Measurements from ENCODE around the gene PDK2. TPM values are rescaled to one million over a fixed set of nuclear protein-coding genes. Genes with fewer than 3 reads are reported as not detected.

PDK2 gene
- polyA plus RNA-seq, 4 donors = 112 to 131 (median 117) TPM

DNA sequence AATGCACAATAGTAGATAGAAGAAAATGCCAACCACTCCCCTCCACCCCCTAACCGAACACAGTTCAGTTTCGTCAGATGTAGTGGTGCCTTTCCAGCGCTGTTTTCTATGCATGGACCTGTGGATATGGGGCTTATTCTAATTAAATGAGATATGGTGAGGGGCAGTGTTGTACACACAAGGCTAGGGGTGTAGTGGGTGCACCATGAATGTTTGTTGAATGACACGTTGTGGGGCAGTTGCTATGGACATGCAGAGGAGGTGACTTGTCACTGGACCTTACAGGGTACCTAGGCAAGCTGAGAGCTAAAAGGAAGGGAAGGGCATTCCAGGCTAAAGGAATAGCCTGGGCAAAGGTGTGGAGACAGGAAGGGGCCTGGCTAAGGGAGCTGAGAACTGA, 3.4 kb downstream of the PDK2 start:
- DNase-seq (ENCODE audit: low read depth in 4 of 4, low spot score in 2 of 4) = no peak

DNA sequence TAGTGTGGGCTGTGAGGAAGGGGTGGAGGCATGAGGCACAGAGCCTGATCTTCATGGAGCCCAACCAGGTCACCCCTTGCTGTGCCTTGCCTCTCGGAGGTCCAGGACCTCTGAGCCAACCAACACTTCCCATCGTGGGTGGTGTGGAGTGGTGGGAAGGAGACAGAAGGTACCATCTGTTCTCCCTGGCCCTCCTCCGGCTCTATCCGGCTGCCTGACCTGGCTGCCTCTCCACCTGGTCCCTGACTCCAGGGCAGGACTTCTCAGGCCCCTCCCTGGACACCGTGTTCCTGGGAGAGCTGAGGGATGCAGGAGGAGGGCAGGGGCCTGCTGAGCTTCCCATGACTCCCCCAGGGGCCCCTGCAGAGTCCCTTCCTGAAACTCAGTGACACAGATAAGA, 3.9 kb downstream of the PDK2 start:
- DNase-seq (ENCODE audit: low read depth in 4 of 4, low spot score in 2 of 4) = no peak

DNA sequence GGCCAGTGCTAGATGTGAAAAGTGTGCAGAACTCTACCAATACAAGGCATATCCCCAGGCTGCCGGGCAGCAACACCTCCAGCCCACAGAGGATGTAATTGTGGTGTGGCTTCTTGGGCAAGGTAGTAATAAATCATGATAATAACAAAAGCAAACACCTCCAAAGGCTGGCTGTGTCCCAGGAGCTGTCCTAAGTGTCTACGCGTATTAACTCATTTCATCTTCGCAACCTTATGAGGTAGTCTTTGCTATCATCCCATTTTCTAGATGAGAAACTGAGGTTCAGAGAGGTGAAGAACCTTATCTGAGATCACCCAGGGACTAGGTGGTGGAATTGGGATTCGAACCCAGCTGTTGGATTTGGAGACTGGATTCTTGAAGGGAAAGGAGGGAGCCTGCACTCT, 5.3 kb downstream of the PDK2 start:
- DNase-seq (ENCODE audit: low read depth in 4 of 4, low spot score in 2 of 4) = no peak

DNA sequence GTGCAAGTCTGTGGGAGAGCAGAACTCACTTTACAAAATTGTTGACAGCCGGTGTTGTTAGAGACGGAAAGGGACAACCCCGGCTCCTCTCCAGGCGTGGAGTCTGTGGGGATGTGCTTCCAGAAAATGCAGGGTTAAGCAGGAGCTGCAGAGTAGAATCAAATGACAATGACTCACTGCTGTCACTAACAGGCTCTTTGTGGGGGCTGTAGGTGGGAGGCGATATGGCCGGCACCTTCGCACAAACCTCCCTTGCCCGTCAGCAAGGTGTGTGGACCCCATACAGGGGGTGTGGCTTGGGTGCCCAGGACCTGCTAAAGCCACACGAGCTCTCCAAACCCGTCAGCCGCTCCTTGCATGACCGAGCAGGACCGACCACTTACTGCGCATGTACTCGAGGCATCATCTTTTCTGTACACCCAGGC, 5.8 kb downstream of the PDK2 start:
- no peak for DNase-seq (ENCODE audit: low read depth in 4 of 4, low spot score in 2 of 4)

DNA sequence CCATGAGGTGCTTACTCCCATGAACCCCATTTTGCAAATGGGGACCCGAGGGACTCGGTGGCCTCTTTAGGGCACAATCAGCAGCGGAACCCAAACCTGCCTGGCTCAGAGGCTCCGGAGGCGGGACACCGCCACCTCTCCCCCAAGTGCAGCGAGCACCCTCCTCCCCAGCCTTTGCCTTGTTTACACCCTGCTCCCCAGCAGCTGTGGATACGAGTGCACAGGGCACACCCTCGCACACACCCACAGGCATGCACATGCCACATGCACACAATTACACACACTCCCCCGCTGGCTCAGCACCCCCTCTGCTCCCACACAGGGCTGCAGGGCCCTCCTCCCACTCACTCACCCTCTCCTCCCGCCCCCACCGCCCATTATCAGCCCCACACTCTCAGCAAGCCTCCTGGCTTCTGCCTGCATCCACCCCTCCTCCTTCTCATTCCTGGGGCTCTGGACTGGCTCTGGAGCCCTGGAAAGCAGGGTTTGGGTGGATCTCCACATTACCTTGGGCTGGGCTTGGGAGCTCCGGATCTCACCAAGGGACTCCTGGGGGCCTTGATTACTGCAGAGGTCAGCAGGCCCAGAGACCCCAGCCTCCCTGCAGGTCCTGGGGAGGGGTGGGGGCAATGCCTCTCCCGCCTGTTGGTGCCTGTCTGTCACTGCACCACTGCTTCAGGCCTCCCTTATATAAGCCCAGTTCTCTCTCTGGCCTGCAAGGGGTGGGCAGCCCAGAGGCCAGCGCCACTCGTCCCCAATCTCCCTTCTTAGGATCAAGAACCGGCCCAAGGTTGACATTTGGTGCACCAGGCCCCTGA, 6.4 kb downstream of the PDK2 start:
- no peak for DNase-seq (ENCODE audit: low read depth in 4 of 4, low spot score in 2 of 4)

DNA sequence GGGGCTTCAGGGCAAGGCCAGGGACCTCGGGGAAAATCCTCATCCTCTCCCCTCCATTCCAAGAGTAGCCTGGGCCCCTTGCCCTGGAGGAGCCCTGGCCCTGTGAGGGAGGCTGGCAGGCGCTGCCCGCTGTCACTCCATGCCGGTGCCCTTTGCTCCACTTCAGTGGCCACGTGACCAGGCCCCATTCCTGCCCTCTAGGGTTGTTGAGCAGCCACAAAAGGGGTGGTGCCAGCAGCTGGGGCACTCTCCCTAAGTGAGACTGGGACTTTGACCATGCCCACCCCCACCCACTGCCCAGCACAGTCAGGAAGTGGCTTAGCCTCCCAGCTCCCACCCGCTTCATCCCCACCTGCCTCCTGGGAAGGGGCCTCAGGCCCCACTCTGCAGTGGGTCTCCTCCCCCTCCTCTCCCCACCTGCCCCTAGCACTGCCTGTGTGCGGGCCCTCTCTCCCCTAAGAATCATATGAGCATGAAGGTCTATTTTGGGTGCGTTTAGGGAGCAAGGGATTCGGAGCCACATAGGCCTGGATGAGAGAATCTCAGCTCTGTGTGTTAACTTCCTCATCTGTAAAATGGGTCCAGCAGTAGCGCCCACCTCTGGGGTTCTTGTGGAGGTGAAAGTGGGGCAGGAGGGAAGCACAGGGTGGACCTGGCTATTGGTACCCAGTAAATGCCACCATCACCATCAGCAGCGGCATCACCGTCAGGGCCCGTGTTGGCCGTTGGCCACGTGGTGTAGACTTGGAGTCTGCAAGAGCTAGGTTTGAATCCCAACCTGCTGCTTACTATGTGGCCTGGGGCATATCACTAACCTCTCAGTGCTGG, 7.2 kb downstream of the PDK2 start:
- no peak for DNase-seq (ENCODE audit: low read depth in 4 of 4, low spot score in 2 of 4)

DNA sequence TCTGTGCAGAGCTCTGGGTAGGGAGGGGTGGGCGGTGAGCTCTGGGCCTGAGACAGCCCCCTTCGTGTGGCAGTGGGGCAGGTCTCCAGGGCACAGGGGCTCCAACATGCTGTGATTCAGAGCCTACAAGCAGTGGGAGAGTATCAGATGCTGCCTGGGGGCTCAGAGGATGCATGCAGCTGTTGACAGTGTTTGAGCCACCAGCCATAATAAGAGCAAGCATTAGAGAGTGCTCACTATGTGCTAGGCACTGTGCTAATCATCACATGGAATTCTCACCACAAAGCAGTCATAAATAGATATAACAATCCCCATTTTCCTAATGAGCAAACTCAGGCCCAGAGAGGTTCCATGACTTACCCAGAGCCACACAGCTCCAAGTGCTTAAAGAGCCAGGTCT, 8.1 kb downstream of the PDK2 start:
- DNase-seq (ENCODE audit: low read depth in 4 of 4, low spot score in 2 of 4) = no peak

DNA sequence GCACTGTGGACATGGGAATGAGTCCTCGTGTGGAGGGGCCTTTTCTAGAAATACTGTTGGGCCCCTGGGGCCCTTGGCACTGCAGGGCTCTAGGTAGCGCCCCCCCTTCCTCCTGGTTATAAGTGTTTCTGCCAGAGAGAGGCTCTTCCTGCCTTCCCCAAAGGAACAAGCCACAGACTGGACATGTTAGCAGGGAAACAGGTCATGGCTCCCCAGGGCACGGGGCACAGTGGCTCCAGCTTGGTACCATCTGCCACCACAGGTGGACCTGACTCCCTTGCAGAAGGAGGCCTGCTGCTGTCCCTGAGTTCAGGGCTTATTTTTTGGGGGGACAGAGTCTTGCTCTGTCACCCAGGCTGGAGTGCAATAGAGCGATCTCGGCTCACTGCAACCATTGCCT, 8.8 kb downstream of the PDK2 start:
- no peak for DNase-seq (ENCODE audit: low read depth in 4 of 4, low spot score in 2 of 4)

DNA sequence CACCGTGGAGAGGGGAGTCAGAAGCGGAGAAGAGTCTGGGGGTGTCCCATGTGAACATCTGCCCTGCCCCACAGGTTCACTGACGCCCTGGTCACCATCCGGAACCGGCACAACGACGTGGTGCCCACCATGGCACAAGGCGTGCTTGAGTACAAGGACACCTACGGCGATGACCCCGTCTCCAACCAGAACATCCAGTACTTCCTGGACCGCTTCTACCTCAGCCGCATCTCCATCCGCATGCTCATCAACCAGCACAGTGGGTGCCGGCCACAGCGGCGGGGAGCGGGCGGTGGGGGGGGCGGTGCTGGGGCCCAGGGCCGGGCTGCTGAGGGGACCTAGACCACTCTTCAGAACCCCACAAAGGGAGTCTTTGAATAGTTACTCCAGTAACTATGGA, 10.7 kb downstream of the PDK2 start:
- DNase-seq (ENCODE audit: low read depth in 4 of 4, low spot score in 2 of 4) = no peak

DNA sequence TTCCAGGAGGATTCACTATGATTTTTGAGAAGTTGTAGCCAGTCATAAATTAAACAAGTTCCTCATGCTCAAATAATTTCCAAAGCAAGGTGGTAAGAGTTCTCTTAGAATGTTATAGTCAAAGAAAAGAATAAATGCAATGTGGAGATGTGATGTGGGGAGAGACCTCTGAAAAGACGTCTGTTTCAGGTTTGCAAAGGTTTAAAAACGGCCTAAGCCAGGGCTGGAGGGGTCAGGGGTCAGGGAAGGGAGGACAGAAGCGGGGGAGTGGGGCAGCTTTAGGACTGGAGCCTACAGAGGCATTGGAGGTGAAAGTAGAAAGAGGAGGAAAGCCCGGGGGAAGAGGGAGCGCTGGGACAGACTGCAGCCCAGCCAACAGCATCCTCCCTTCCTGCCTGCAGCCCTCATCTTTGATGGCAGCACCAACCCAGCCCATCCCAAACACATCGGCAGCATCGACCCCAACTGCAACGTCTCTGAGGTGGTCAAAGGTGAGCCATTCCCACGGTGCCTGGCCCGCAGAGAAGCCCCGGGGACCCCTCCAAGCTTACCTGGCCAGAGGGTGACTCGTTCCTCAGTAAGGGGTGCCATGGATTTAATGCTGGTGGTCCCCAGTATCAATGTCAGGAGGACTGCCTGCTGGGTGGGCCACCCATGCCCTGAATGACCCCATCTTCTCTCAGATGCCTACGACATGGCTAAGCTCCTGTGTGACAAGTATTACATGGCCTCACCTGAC, 11.4 kb downstream of the PDK2 start:
- no peak for DNase-seq (ENCODE audit: low read depth in 4 of 4, low spot score in 2 of 4)

DNA sequence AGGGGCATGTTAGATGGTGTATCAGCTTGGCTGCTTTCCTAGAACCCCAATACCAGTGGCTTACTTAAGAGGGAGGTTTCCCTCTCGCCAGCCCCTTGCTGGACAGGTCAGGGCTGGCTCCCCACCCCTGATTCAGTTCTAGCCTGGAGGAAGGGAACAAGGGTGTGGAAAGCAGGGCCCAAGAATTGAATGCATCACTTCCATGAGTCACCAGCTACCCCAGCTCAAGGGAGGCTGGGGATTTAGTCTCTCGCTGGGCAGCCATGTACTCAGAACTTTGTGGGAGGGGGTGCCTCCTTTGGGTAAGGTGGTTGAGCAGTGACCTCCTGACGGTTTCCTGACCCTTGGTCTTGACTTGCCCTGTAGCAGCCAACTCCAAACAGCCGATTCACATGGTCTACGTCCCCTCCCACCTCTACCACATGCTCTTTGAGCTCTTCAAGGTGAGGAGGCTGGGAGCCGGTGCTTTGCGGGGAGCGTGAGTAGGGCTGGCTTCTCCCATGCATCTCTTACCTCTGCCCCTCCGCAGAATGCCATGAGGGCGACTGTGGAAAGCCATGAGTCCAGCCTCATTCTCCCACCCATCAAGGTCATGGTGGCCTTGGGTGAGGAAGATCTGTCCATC, 12.8 kb downstream of the PDK2 start:
- DNase-seq (ENCODE audit: low read depth in 4 of 4, low spot score in 2 of 4) = no peak

DNA sequence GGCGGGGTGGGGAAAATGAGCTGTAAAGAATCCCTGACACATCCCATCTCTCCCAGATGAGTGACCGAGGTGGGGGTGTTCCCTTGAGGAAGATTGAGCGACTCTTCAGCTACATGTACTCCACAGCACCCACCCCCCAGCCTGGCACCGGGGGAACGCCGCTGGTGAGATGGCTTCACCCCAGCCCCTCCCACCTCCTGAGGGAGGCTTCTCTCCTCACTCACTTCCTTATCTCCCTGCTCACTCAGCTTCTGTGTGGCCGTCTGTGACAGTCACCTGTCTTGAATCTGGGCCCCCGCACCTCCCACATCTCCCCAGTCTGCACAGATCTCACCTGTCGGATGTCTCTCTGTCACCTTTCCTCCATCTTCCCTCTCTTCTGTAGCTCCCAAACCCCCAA, 13.4 kb downstream of the PDK2 start:
- DNase-seq (ENCODE audit: low read depth in 4 of 4, low spot score in 2 of 4) = no peak

DNA sequence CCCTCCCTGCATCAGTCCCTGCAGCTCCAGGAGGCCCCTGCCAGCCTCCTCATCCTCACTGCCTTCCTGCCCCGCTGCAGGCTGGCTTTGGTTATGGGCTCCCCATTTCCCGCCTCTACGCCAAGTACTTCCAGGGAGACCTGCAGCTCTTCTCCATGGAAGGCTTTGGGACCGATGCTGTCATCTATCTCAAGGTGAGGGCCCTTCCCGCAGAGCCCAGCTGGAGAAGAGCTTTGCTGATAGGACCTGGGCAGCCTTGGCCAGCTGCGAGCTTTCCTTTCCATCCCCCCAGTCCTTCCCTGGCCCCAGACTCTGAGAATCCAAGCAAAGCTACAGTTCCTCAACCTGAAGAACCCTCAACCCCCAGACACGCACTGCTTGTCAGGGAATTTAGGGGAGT, 14.1 kb downstream of the PDK2 start:
- no peak for DNase-seq (ENCODE audit: low read depth in 4 of 4, low spot score in 2 of 4)

DNA sequence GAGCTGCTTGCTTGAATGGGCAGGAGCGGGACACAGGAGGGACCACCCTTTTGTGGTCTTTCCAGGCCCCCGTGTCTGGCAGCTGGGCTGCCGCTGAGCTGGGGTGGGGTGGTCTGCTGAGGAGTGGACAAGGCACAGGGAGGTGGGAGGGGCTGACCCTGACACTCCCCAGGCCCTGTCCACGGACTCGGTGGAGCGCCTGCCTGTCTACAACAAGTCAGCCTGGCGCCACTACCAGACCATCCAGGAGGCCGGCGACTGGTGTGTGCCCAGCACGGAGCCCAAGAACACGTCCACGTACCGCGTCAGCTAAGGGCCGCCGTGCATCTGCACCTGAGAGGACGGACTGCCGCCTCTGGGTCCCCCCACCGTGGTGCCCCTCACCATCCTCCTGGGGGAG, 14.6 kb downstream of the PDK2 start:
- DNase-seq (ENCODE audit: low read depth in 4 of 4, low spot score in 2 of 4) = no peak

DNA sequence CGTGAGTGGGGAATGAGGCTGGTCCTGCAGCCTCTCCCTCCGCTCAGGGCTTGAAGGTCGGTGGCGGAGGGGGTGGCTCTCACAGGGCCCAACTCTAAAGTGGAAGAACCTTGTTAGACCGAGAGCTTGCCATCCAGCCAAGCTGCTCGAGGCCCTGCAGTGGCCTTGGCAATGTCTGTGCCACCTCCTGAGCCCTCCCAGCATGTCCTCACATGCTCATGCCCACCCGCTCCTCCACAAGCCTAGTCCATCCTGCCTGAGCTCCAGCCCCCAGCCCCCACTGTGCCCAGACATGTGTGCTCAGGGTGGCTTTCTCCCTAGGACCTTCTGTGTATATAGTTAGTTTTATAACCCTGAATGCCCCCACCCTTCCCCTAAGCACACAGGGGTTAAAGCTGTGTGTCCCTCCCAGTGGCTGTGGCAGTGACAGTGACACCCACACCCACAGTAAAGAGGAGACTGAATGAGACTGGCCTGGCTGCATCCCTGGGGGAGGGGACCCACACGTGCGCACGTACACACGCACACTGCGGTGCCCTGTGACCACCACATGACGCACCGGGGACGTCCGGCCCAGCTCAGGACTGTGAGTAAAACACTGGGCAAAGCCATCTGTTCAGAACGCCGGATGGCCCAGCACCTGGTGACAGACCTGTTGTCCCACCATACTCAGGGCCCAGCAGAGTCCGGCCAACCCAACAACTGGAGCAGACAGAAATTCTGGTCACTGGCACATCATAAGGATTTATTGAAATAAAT, 15.6 kb downstream of the PDK2 start:
- no peak for DNase-seq (ENCODE audit: low read depth in 4 of 4, low spot score in 2 of 4)

DNA sequence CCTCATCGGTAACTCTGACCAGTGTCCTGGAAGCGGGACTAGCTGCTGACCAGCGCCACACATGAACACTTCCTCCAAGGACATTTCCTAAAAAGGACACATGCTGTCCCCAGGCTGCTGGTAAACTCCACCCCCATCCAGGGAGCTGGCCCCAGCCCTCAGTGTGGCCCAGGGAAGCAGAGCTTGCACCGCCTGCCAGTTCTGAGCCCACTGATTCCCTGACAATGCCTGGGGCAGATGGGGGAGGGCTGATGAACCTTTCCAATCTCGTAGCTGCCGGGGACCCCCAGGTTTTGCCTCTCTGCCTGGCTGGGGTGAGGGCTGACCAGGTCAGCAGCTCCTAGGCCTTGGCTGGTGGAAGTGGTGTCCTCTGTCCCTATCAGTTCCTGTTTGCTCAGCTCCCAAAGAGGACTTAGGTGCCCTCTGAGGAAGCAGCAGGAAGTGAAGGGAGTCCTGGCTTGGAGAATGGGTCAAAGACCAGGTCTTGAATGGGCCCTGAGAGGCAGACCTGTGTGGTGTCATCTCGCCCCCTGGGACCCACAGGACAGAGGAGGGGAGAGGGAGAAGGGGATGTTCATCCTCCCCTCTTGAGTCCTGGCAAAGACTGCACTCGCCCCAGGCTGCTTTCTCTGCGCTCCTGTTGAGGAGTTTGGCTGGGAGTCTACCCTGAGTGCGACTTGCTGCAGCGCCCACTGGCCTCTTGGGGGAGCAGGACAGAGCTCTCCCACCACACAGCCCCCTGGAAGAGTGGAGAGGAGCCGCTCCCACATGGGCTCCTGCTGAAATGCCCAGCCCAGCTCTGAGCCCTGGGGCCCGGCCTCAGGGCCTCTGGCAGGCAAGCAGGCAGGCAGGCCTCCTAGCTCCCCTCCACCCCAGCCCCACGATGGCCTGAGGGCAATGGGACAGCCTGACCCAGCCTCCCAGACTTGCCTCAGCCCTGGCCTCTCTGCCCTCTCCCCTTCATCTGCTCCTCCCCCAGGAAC, 16.8 kb downstream of the PDK2 start:
- no peak for DNase-seq (ENCODE audit: low read depth in 4 of 4, low spot score in 2 of 4)

DNA sequence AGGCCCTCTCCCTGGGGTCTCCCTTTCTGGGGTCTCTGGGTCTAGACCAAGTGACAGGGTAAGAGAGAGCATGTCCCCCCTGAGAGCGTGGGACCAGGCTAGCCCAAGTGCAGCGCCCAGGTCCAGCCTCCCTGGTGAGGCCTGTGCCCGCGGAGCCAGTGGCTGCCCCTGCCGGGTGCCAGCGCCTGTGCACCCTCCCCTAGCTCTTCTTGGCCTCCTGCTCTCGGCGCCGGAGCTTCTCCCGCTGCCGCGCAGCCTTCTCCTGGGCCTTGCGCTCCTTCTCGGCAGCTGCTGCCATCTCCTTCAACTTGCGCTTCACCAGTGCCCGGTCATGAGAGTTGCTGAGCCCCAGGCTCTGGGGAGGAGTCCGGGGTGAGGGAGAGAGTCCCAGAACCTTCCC, 17.5 kb downstream of the PDK2 start:
- DNase-seq (ENCODE audit: low read depth in 4 of 4, low spot score in 2 of 4) = no peak

DNA sequence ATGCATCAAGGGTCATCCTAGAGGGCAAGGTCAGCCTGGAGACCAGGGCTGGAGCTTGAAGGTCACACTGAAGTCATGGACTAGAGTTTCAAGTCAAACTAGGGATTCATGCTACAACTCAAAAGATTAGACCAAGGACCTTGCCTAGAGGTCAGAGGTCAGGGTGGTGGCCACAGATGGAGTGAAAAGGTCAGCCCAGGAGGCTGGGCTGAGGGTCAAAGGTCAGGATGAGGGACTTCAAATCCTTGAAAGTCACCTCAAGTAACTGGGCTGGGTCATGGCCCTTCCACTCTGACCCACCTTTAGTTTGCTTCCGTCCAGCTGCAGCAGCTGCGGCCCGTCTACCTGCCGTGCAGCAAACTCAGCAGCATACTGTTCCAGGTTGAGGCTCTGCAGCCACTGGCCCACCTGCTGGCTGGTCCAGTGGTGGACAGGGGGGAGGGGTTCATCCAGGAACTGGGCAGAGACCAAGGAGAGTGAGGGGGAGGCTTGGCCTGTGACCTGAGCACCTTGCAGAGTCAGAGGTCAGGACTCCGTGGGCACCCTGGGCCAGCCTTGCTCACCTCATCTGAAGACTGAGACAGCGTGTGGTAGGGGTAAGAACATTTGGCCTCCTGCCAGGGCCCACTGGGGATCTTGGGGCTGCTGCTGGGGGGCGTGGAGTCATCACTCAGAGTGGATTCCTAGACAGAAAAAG, 18.6 kb downstream of the PDK2 start:
- DNase-seq (ENCODE audit: low read depth in 4 of 4, low spot score in 2 of 4) = no peak
